B cell (primary cell): ENCODE measurements around the gene TFEC. TPM values are rescaled to one million over a fixed set of nuclear protein-coding genes. Genes with fewer than 3 reads are reported as not detected.

Experiments
- ATAC-seq: fragments of 200-7000 bp; cut with Tn5 transposase; one replicate; pipeline ENCODE4 v1.10.0; 2021; ENCODE audit warnings: low read depth, mild to moderate bottlenecking, moderate number of reproducible peaks, moderate library complexity
- CTCF ChIA-PET: fragments of 350-600 bp; sonication (Branson Sonifier 250); formaldehyde crosslinking; loops from one replicate; lab custom pipeline; 2021; ENCODE audit warnings: antibody characterized with exemption, inconsistent platforms; lab: Charles Lee
- POLR2A ChIA-PET: fragments of 350-600 bp; sonication (Branson Sonifier 250); formaldehyde crosslinking; loops from one replicate; lab custom pipeline; 2021; ENCODE audit warnings: antibody characterized with exemption; lab: Charles Lee
- DNase-seq: peaks from one replicate; pipeline ENCODE4 v3.0.0; 2013
- H2AFZ ChIP-seq: 2 replicates; pipeline ENCODE4 v1.6.1; 2012; ENCODE audit warnings: mild to moderate bottlenecking, low read depth, low read length; ENCODE audit not compliant: insufficient read depth, poor library complexity, severe bottlenecking
- H3K27ac ChIP-seq, 2 donors: 1 replicate in 1 of 2; 2 replicates in 1 of 2; pipeline ENCODE4 v1.5.1; 2012 to 2013; ENCODE audit warnings: low read length in 2 of 2, mild to moderate bottlenecking in 2 of 2, moderate library complexity in 1 of 2
- H3K27me3 ChIP-seq, 4 experiments: fragments of 200-600 bp in 1 of 4; sonication (generic) in 1 of 4; replicated peaks in 1 of 4; 1 replicate in 2 of 4; 2 replicates in 2 of 4; pipeline versions ENCODE4 v1.6.1 to v1.7.0; 2013 to 2016; ENCODE audit warnings: low read length in 3 of 4, mild to moderate bottlenecking in 2 of 4, mixed read lengths in 1 of 4, moderate library complexity in 1 of 4; ENCODE audit not compliant: insufficient read depth in 4 of 4, control insufficient read depth in 3 of 4; ENCODE audit errors: control extremely low read depth in 1 of 4
- H3K36me3 ChIP-seq, 2 experiments: replicated peaks in 1 of 2; 1 replicate in 1 of 2; 2 replicates in 1 of 2; pipeline versions ENCODE4 v1.6.1 to v1.7.1; 2013; ENCODE audit warnings: low read length in 1 of 2; ENCODE audit not compliant: insufficient read depth in 2 of 2, control insufficient read depth in 1 of 2; ENCODE audit errors: control extremely low read depth in 1 of 2, extremely low read depth in 1 of 2
- H3K4me1 ChIP-seq, 2 donors: fragments of 200-600 bp in 1 of 2; sonication (generic) in 1 of 2; 1 replicate in 1 of 2; 2 replicates in 1 of 2; pipeline versions ENCODE4 v1.5.1 to v1.6.1; 2013 to 2017; ENCODE audit warnings: low read length in 2 of 2; ENCODE audit not compliant: control insufficient read depth in 2 of 2, insufficient read depth in 2 of 2
- H3K4me2 ChIP-seq: replicated peaks from 2 replicates; pipeline ENCODE3; 2012; ENCODE audit warnings: mild to moderate bottlenecking, low read depth, low read length; ENCODE audit not compliant: poor library complexity, severe bottlenecking
- H3K4me3 ChIP-seq, 5 experiments: fragments of 200-600 bp in 1 of 5; sonication (generic) in 1 of 5; 1 replicate in 3 of 5; 2 replicates in 2 of 5; pipeline versions ENCODE4 v1.5.1 to v1.7.0; 2011 to 2016; ENCODE audit warnings: low read length in 4 of 5, mild to moderate bottlenecking in 4 of 5, low read depth in 2 of 5, control low read depth in 1 of 5, moderate library complexity in 1 of 5; ENCODE audit not compliant: insufficient read depth in 1 of 5; ENCODE audit errors: control extremely low read depth in 1 of 5, extremely low read depth in 1 of 5
- H3K79me2 ChIP-seq: fragments of 200-600 bp; sonication (generic); one replicate; pipeline ENCODE4 v1.6.0; 2016; ENCODE audit warnings: low read length; ENCODE audit not compliant: control insufficient read depth, insufficient read depth
- H3K9ac ChIP-seq: fragments of 200-600 bp; sonication (generic); 2 replicates; pipeline ENCODE4 v1.6.1; 2017; ENCODE audit warnings: mild to moderate bottlenecking, low read length, moderate library complexity
- H3K9me3 ChIP-seq, 3 donors: one replicate each; pipeline versions ENCODE4 v1.6.1 to v1.7.1; 2013; ENCODE audit warnings: low read length in 2 of 3; ENCODE audit not compliant: control insufficient read depth in 2 of 3, insufficient read depth in 1 of 3; ENCODE audit errors: control extremely low read depth in 1 of 3
- H4K20me1 ChIP-seq: 2 replicates; pipeline ENCODE4 v1.6.0; 2012; ENCODE audit warnings: mild to moderate bottlenecking, low read length; ENCODE audit not compliant: insufficient read depth, control insufficient read depth, poor library complexity, severe bottlenecking
- H3K27ac Mint-ChIP-seq: one replicate; pipeline ENCODE4 v1.8.0; 2021; ENCODE audit warnings: mixed read lengths
- H3K27me3 Mint-ChIP-seq: one replicate; pipeline ENCODE4 v1.8.0; 2021; ENCODE audit warnings: mixed read lengths
- H3K4me1 Mint-ChIP-seq: one replicate; pipeline ENCODE4 v1.8.0; 2021; ENCODE audit warnings: mixed read lengths
- H3K4me3 Mint-ChIP-seq: one replicate; pipeline ENCODE4 v1.8.0; 2021; ENCODE audit warnings: mixed read lengths
- H3K9me3 Mint-ChIP-seq: one replicate; pipeline ENCODE4 v1.8.0; 2022; ENCODE audit warnings: mixed read lengths; ENCODE audit not compliant: insufficient read depth
- CTCF ChIP-seq: fragments of 200-600 bp; IDR thresholded peaks from one replicate; pipeline ENCODE4 v1.8.0; 2022; ENCODE audit warnings: antibody characterized with exemption, mild to moderate bottlenecking
- EZH2 ChIP-seq: IDR thresholded peaks from 2 replicates; pipeline ENCODE4 v1.6.1; 2012; ENCODE audit warnings: borderline replicate concordance, low read depth, mild to moderate bottlenecking, moderate library complexity, low read length; ENCODE audit not compliant: insufficient read depth, poor library complexity, severe bottlenecking
- intact Hi-C: fragments of 100-400 bp; cut with micrococcal nuclease; formaldehyde crosslinking; loops from one replicate; pipeline ENCODE4 v1.10.0; 2022
- polyA plus RNA-seq: library from polyadenylated mRNA; depleted of rRNA; stranded (reverse); fragments of >200 nt; gene quantifications from 2 replicates; pipeline ENCODE4 v1.2.3, GENCODE V29; 2012
- total RNA-seq, 2 donors: library from RNA; stranded (reverse); fragments of 120-200 nt in 1 of 2; gene quantifications; 1 replicate in 1 of 2; 2 replicates in 1 of 2; pipeline versions ENCODE4 v1.2.3 to v1.2.4, GENCODE V29; 2013 to 2022

TFEC gene
- total and polyA plus RNA-seq, 2 donors (not counting 1 experiment from before 2014, with no cell fraction given): 17.3 to 36.3 TPM

- H3K27me3 ChIP-seq: no peaks in the 10 kb centered on the region
- H3K4me3 Mint-ChIP-seq: no peak overlapping the region
- TF ChIP-seq CTCF (no peak), EZH2 (no peak)
- DNase-seq: no peak
- no peak overlapping the region for H3K4me3 ChIP-seq
- ATAC-seq: no peak
- intact Hi-C loops: no loop called here
- H3K27ac Mint-ChIP-seq: no peak overlapping the region
- ChIA-PET POLR2A (no interaction called here), CTCF (no interaction called here)
- no peak overlapping the region for H3K27ac ChIP-seq
- H3K4me1 Mint-ChIP-seq: no peaks in the 10 kb centered on the region
- no peak overlapping the region for H3K4me2 ChIP-seq
- no peaks in the 10 kb centered on the region for H3K4me1 ChIP-seq
- no peak overlapping the region for H2AFZ ChIP-seq
- no peaks in the 10 kb centered on the region for H4K20me1 ChIP-seq
- H3K9me3 ChIP-seq: no peaks in the 10 kb centered on the region
- H3K79me2 ChIP-seq: no peaks in the 10 kb centered on the region
- no peaks in the 10 kb centered on the region for H3K27me3 Mint-ChIP-seq
- no peaks in the 10 kb centered on the region for H3K36me3 ChIP-seq
- no peak overlapping the region for H3K9ac ChIP-seq
- H3K9me3 Mint-ChIP-seq: no peaks in the 10 kb centered on the region
Measured at GRCh38 chr7:115984105-115984504, 46.5 kb downstream of the TFEC start.

DNA sequence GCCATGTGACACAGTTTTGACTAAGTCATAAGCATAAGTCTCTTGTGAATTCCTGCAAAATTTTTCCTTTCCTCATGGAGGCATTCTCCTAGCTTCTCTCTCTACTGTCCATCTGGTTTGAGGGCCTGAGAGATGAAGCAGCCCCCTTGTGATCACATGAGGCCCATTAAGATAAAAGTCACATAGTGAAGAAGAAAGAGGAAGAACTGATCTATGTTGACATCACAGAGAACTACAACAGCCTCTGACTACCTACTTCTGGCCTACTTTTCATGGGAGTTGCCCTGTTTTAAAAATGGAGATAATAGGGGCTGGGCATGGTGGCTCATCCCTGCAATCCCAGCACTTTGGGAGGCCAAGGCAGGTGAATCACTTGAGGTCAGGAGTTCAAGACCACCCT, 50.4 kb downstream of the TFEC start:
- Histone ChIP-seq H3K27ac (no peak overlapping the region), H3K79me2 (no peaks in the 10 kb centered on the region), H2AFZ (no peak overlapping the region), H3K27me3 (no peaks in the 10 kb centered on the region), H3K36me3 (no peaks in the 10 kb centered on the region), H3K4me3 (no peak overlapping the region), H3K4me1 (no peaks in the 10 kb centered on the region), H3K9ac (no peak overlapping the region), H3K9me3 (no peaks in the 10 kb centered on the region), H3K4me2 (no peak overlapping the region), H4K20me1 (no peaks in the 10 kb centered on the region)
- no peak for ATAC-seq
- intact Hi-C loops: no loop called here
- no peak overlapping the region for H3K4me3 Mint-ChIP-seq
- no peaks in the 10 kb centered on the region for H3K4me1 Mint-ChIP-seq
- H3K9me3 Mint-ChIP-seq: no peaks in the 10 kb centered on the region
- no peak for TF ChIP-seq EZH2
- TF ChIP-seq CTCF: no peak
- H3K27me3 Mint-ChIP-seq: no peaks in the 10 kb centered on the region
- DNase-seq: no peak
- no peak overlapping the region for H3K27ac Mint-ChIP-seq
- ChIA-PET POLR2A (no interaction called here), CTCF (no interaction called here)
